Stimulated activated CD4-positive, alpha-beta T cell treated with anti-CD3 and anti-CD28 coated beads, Interleukin-15, amount 100 ng/mL, for 48 hours (primary cell): ENCODE measurements around the gene HTR2A.
"Not testable (repeated sequence)": the region's sequence is repeated elsewhere in the genome, so short reads cannot be mapped to it uniquely, and the experiment has no call there.

Source experiments
- DNase-seq, 2 donors: peaks; one replicate each; pipeline ENCODE4 v3.0.0-alpha.2; 2020; ENCODE audit warnings: low read depth in 2 of 2

Gene HTR2A

DNA sequence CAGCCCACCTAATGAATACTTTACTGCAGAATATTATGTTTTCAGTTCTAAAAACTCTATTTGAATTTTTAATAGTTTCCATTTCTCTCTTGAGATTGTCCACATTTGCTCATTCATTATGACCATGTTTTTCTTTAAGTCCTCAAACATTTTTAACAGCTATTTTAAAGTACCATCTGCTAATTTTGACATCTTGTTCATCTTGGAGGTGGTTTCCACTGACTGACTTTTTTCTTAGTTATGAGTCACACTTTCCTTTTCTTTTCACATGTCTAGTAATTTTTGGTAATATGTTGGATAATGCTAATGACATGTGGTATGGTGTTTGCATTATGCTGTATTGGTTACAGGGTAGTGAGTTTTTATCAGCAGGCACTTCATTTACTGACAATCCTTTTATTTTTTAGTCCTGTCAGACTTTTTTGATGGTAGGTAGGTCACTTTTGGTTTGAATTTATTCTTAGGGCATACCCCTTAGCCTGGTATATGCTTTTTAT, 84.5 kb downstream of the HTR2A start:
- DNase-seq, result no peak

DNA sequence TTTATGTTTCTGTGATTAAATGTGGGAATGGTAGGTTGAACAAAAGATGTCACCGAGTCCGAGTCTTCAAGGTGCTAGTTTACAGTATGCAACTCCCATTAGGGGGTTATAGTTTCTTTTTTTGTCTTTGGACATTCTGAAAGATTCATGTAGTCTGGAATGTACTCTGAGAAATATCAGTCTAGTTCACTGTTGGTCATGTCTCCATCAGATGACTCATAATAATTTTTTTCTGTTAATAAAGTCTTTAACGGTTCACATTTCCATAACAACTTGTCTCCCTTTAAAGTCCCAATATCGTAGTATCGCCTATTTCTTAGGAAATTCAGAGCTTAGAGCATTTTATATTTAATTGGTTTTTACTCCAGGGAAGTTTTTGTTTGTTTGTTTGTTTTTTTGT, 86.4 kb downstream of the HTR2A start:
- DNase-seq, result no peak

DNA sequence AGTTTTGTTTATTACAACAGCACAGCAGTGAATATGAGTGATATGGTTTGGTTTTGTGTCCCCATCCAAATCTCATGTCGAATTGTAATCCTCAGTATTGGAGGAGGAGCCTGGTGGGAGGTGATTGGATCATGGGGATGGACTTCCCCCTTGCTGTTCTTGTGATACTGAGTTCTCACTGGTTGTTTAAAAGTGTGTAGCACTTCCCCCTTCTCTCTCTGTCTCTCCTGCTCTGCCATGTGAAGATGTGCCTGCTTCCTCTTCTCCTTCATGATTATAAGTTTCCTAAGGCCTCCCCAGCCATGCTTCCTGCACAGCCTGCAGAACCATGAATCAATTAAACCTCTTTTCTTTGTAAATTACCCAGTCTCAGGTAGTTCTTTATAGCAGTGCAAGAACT, 91.9 kb downstream of the HTR2A start:
- not testable (repeated sequence) for DNase-seq

DNA sequence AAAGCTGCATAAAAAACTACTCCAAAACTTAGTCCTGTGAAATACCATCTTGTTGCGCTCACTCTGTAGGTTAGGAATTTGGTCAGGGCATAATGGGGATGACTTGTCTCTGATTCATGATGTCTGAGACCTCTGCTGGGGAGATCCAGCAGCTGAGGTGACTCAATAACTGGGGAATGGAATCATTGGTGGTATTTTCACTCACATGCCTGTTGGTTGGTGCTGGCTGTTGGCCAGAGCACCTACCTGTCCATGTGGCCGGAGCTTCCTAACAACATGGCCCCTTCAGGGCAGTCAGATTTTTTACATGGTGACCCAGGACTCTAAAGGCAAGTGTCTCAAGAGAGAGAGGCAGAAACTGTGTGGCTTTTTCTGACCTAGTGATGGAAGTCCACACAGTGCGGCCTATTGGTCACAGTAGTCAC, 92.5 kb downstream of the HTR2A start:
- no peak for DNase-seq

DNA sequence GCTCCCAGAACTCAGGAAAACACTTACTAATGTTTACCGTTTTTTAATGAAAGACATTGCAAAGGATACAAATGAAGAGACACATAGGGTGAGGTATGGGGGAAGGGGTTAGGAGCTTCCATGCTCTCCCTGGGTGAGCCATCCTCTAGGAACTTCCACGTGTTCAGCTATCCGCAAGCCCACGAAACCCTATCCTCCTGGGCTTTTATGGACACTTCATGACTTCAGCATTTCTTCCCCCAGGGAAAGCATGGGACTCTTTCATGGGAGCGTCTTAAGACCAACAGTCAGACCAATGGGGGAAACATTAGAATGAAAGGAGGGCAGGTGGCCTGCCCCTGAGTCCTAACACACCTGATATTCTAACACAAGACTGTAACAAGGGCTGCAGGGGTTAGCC, 93.3 kb downstream of the HTR2A start:
- no peak for DNase-seq

DNA sequence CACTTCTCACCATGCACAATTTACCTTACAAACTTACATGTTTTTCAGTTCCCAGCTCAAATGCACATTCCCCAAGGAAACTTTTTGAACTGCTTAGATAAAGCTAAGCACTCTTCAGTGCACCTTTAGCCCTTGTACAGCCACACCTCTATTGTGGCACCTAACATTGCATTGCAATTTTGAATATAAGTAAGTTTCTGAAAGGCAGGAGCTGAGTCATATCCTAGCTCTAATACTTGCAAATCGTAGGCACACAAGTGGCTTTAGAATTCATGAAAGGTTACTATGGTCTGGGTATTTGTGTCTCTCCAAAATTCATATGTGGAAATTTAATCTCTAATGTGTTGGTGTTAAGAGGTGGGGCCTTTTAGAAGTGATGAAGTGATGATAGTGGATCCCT, 95.0 kb downstream of the HTR2A start:
- no peak for DNase-seq

DNA sequence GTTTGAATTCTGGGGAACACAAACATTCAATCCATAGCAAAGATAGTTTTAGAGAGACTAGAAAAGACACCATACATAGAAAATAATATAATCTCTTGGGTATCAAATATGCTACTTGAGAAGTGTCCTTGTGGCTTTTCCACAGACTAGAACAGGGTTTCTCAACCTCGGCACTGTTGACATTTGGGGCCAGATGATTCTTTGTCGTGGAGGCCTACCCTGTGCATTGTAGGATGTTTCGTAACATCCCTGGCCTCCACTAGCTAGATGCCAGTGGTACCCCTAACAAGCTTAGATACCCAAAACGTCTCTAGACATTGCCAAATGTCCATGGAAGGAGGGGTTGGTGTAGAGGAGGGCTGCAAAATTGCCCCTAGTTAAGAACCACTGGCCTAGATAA, 97.7 kb downstream of the HTR2A start:
- no peak for DNase-seq

DNA sequence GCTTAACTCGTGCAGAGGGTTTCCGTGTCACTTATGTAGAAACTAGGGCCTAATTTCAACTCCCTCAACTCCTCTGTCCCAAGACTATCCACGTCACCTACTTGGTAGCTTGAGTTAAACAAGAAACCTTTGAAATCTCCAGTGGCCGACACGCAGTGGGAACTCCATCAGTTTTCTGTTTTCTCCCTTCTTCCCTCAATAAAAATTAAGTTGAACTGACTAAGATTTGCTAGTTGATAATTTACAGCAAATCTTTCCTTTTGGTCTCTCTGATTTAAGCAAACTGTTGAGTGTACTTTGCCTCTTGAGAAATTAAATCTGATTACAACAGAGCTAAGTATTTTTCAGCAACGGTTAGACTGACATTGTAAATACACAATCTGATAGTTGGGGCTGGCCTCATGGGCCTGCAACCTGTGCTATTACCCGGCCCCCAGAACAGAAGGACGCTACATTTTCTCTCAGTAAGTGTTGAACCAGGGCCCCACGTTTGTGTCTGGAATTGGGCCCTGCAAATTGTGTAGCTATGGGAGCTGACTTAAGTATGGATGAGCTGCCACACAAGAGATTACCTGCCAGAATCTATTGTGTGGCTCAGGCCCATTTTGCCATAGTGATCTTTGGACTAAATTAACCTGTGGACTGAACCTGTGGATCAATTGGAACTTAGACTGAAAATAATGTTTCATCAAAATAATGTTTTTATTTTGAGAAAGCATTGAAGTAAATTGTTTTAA, 99.2 kb downstream of the HTR2A start:
- DNase-seq, result peak in 1 of 2 donors; percentile 15

DNA sequence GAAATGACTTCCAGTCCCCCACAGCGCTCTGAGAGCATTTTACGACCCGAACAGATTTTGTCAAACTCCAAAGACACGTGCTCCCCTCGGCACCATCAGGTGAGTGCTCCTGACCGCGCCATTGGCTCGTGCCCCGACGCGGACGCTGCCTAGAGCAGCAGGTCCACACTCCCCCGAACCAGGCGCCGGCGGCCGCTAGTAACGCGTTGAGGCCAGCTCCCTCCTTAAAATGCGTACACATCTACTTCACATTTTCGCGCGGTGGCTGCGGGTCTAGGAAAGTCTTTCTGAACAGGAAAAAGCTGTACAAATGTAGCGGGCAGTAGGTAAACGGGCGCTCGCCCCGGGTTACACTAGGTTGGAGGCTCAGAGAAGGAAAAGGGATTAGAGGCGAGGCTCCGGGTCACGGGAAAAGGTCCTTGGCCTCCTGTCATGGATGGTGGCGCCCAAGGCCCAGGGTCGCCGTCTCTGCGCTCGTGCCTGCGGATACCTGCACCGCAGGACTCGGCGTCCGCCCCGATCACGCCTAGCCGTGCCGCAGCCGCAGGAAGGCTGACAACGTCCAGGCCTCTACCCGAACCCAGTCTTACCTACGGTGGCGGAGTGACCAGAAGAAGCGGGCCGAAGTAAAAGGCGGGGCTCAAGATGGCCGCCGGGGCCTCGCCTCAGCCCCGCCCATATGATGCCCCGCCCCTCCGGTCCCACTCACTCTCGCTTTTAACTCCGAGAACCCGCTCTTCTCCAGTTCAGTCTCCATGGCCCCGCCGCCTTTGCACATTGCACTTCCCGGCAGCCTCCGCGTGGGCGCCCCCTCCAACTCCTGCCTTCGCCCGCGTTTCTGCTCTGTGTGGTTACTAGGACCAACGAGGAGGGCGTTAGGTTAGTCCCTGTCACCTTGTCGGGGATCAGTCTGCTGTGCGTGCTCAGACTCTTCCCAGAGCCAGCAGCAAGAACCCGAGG, 100.1 kb downstream of the HTR2A start, which contains the start of gene ESD:
TSS of gene ESD (minus strand) at position 647 of the 960 bp plus-strand sequence. CDS start 5,748 bp downstream, outside the sequence.
- DNase-seq, result peak; percentile 89 to 95

DNA sequence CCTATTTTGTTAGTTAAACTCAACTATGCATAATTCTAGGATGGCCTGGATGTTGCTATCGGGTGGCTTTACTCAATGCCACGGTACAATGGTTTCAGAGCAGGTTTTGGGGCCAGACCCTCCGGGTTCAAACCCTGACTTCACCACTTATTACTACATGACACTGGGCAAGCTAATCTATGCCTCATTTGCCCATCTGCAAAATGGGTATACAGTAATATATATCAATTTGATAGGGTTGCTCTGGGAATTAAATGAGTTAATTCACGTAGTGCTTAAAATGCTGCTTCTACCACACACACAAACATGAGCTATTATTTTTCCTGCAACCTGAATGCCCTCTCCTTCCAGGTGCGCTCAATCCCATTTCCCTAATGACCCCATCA, 100.7 kb downstream of the HTR2A start:
- no peak for DNase-seq

DNA sequence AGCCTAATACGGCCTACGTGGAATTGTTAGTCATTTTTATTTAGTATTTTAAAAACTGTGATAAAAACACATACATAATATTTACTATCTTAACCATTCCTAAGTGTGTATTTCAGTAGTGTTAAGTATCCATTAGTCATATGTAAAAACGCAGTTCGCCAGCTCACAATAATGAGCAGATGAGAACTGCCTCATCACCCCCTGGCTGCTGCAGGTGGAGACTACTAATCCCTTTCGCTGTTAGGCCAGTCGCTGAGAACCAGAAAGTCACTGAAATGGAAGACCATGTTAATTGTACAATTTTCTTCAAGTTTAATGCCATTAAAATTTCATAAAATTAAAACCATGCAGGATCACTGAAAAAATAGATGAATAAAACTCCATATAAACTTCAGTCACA, 101.5 kb downstream of the HTR2A start:
- no peak for DNase-seq

DNA sequence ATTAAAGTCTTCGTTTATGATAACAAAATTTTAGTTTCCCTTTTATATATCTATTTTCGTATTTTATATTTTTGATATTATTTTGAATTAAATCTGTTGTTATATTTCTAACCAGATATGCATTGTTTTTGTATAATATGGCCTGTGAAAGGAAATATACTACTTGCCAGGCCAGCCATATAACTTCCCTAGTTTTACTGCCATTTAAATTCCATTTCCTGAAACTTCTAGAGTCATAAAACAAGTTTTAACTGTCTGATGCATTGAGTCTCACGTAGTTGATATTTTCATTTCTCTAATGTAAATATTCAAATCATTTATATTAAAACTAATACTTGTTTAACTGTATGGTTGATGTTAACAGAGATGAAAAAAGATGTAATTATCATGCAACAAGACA, 113.3 kb downstream of the HTR2A start:
- no peak for DNase-seq

DNA sequence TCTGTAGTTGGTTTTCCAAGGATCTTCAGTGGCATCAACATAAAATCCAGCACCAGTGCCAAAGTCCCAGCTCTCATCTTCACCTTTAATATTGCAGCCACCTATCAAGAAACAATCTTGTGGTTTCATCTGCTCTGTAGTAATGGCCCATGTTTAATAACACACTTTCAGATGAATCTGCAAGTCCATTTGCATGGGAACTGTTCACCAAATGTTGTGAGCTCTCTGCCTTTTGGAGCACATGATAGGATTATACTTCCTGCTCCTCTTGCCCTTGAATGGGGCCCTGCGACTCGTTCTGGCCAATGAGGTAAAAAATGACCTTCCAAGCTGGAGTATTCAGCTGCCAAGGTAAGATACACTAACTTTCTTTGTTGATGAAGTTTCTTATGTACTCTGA, 114.2 kb downstream of the HTR2A start:
- no peak for DNase-seq

DNA sequence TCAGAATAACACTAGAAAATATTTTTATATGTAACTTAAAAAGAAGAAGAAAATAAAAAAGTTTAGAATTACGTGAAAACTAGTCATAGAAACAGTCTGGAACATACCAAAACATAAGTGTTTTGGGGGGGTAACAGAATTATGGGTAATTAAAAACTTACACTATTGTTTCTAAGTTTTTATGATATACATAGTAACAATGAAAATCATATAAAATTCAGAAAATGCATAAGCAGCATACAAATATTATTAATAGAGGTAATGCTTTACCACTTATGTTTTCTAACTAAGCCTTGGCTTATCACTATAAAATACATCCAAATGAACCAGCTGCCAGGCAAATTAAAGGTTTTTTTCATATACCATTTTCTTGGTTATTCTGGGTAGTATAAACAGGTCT, 114.8 kb downstream of the HTR2A start:
- DNase-seq, result no peak
